Measurements from ENCODE around the gene TPRX1. TPM values are rescaled to one million over a fixed set of nuclear protein-coding genes. Genes with fewer than 3 reads are reported as not detected.
"Not testable (repeated sequence)": the region's sequence is repeated elsewhere in the genome, so short reads cannot be mapped to it uniquely, and the experiment has no call there.

TPRX1 gene
- total RNA-seq, 2 donors from 2014 or later: not detected

GRCh38 chr19:47777245-47778048 is 26.9 kb downstream of the TPRX1 start:
- peak; percentile 59 to 62 for DNase-seq
- intact Hi-C loops (cut with DNase I, micrococcal nuclease): not testable (repeated sequence)
- ATAC-seq: peak; percentile 58

DNA sequence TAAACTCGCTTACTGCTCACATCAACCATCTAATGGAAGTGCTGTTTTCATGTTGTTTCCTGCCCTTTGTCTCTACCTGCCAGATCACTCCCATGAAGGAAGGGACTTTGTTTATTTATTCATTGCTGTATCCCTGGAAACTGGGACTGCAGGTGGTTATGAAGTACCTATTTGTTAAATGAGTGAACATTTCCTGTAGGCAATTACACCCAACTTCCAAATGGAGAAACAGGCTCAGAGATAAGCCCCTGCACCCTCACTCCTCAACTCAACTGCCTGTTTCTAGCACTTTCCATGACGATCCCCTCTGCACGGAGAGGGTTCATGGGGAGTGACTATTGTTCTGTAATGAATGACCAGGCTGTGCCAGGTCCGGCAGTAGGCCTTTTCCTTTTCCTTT is 27.8 kb downstream of the TPRX1 start:
- intact Hi-C loops (cut with DNase I, micrococcal nuclease): no loop called here
- ATAC-seq: peak; percentile 66
- no peak for DNase-seq

GRCh38 chr19:47771291-47771690 is 33.1 kb downstream of the TPRX1 start:
- ATAC-seq; intact Hi-C loops (cut with DNase I, micrococcal nuclease); DNase-seq: not testable (repeated sequence)

DNA sequence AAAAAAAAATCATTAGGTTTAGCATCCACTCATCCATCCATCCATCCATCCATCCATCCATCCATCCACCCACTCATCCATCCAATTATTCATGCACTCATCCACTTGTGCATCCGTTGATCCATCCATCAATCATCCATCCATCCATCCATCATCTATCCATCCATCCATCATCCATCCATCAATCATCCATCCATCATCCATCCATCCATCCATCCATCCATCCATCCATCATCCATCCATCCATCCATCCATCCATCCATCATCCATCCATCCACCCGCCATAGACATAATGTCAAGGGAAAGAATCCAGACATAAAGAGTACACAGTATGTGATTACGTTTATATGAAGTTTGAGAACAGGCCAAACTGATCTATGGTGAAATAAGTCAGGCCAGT is 34.8 kb downstream of the TPRX1 start:
- DNase-seq (no peak), ATAC-seq (no peak)
- intact Hi-C loops (cut with DNase I, micrococcal nuclease): no loop called here

DNA sequence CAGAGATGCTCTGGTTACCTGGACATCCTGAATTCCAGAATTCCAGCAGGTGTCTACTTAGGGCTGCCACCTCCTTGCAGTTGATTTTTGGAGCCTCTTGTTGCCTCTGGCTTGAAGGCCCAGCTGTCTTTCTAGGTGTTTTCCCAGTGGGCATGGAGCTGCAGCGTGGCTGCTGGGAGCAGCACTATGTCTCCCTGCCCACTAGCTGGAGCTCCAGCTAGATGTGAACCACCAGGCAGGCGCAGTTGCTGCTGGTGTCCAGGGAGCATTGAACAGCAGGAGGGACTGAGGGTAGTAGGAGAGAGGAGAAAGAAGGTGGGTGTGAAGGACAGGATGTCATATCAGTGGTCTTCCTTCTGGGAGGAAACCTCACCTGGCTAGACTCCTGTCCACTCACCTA is 35.7 kb downstream of the TPRX1 start:
- ATAC-seq (no peak), DNase-seq (no peak)
- intact Hi-C loops (cut with DNase I, micrococcal nuclease): no loop called here

- no peak for DNase-seq
- no peak for ATAC-seq
- intact Hi-C loops (cut with DNase I, micrococcal nuclease): no loop called here
Observed at GRCh38 chr19:47767349-47767748, 37.0 kb downstream of the TPRX1 start.

GRCh38 chr19:47766670-47767069 is 37.7 kb downstream of the TPRX1 start:
- ATAC-seq: no peak
- intact Hi-C loops (cut with DNase I, micrococcal nuclease): no loop called here
- no peak for DNase-seq

GRCh38 chr19:47766359-47766620 is 38.1 kb downstream of the TPRX1 start:
- no peak for ATAC-seq
- intact Hi-C loops (cut with DNase I, micrococcal nuclease): no loop called here
- DNase-seq: no peak

DNA sequence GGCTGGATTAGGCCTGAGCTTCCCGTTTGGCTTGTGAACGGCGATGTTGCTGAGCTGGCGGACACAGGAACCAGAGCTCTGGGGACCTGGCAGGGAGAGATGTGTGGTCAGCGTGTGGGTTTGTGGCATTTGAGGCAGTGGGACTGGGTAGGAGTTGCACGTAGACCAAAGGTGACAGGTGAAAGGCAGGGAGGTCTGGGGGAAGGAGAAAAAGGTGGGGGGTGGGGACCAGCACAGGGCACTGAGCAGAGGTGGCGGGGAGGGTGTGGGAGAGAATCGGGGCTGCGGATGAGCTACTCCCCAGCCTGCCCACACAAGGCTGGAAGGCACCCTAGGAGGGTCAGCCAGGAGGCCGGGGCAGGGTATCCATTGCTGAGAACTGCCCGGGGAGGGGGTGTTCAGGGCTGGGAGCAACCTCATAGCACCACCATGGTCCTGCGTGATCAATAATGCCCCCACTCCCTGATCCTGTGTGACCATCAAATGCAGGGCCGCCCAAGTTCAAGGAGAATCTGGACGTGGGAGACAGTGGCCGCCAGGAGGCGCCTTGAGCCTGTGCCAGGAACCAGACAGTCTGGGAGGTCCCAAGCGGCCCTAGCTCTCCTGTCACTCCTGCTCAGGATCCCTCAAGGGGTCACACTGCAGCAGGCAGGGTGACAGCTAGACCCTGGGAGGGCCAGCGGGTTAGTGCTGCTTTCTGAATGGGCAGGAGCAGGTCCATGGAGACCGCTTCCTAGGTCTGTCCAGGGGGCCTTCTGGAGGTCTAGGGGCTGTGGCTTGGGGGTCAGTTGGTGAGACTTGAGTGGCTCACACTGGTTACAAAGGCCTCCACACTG is 38.6 kb downstream of the TPRX1 start:
- DNase-seq (peak in 1 of 2 donors; percentile 83), ATAC-seq (peak; percentile 63)
- intact Hi-C loops (cut with DNase I, micrococcal nuclease): no loop called here

DNA sequence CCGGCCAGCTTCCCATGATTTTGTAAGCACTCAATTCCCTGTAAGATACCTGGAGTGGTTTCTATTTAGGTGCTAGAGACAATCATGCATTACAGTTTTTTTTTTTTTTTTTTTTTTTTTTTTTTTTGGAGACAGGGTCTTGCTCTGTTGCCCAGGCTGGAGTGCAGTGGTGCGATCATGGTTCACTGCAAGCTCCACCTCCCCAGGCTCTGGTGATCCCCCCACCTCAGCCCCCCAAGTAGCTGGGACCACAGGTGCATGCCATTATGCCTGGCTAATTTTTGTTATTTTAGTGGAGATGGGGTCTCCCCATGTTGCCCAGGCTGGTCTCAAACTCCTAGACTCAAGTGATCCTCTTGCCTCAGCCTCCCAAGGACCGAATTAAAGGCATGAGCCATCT is 39.6 kb downstream of the TPRX1 start:
- intact Hi-C loops (cut with DNase I, micrococcal nuclease); DNase-seq; ATAC-seq: not testable (repeated sequence)

DNA sequence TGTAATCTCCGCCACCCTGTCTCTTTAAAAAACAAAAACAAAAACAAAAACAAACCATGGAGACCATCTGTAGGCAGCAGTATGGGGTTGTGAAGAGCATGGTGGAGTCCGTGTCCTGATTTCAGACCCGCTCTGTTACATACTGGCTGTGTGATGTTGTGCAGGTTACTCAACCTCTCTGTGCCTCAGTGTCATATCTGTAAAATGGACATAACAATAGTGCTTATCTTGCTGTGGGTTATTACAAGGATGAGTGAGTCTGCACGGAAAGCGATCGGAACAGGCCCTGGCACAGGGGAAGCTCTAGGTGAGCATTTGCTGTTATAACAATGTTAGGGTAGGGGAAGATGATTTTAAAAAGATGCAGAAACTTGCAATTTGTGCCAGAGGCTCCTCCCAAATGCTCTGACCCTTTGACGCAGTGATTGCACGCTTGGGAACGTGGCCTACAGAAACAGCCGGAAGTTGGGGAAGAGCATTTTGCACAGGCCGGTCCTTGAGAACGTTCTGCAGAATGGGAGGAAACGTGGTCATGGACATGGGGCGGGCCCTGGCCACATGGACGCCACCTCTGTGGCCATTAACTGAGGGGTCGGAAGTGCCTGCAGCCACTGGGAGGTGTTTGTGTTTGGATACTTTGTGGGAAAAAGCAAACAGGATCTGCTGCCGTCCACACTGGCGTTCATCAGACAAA is 41.6 kb downstream of the TPRX1 start:
- ATAC-seq (no peak), DNase-seq (no peak)
- intact Hi-C loops (cut with DNase I, micrococcal nuclease): no loop called here

DNA sequence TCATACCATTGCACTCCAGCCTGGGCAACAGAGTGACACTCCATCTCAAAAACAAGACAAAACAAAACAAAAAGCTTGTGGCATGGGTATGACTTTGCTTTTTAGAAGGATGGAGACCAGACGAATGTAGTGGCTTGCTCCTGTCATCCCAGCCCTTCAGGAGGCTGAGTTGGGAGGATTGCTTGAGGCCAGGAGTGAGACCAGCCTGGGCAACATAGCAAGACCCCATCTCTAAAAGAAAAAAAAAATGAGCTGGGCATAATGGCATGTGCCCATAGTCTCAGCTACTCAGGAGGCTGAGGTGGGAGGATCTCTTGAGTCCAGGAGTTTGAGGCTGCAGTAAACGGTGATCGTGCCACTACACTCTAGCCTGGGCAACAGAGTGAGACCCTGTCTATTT is 42.2 kb downstream of the TPRX1 start:
- no peak for DNase-seq
- no peak for ATAC-seq
- intact Hi-C loops (cut with DNase I, micrococcal nuclease): no loop called here

DNA sequence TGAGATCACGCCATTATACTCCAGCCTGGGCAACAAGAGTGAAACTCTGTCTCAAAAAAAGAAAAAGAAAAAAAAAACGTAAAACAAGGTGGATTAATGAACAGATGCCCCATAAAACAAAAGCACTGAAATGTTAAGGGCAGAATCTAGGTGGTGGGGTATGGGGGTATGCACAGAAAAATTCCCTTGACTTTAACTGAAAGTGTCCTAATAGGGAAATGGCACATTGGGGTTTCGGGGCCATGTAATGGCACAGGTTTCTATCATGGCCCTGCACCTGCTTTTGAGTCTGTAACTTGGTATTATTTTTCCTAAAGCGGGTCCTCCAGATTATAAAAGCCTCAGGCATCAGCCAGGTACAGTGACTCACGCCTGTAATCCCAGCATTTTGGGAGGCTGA is 42.8 kb downstream of the TPRX1 start:
- ATAC-seq (no peak), DNase-seq (no peak)
- intact Hi-C loops (cut with DNase I, micrococcal nuclease): no loop called here

GRCh38 chr19:47760632-47760999 is 43.7 kb downstream of the TPRX1 start:
- intact Hi-C loops (cut with DNase I, micrococcal nuclease): no loop called here
- ATAC-seq: no peak
- no peak for DNase-seq

DNA sequence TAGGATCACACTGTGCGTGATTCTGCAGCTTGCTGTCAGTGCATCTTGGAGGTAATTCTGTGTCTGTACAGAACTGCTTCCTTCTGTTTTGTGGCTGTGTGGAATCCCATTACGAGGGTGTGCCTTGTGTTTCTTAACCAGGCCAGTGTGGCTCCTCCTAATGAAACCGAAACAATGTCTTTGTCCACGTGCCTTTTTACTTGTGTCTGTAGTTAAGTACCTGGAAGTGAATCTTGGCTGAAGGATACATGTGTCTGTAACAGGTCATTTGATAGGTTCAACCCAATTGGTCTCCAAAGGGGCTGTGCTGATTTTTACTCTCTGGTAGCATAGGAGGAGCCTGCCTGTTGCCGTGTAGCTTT is 45.9 kb downstream of the TPRX1 start:
- intact Hi-C loops (cut with DNase I, micrococcal nuclease): no loop called here
- DNase-seq (no peak), ATAC-seq (peak; percentile 78)

DNA sequence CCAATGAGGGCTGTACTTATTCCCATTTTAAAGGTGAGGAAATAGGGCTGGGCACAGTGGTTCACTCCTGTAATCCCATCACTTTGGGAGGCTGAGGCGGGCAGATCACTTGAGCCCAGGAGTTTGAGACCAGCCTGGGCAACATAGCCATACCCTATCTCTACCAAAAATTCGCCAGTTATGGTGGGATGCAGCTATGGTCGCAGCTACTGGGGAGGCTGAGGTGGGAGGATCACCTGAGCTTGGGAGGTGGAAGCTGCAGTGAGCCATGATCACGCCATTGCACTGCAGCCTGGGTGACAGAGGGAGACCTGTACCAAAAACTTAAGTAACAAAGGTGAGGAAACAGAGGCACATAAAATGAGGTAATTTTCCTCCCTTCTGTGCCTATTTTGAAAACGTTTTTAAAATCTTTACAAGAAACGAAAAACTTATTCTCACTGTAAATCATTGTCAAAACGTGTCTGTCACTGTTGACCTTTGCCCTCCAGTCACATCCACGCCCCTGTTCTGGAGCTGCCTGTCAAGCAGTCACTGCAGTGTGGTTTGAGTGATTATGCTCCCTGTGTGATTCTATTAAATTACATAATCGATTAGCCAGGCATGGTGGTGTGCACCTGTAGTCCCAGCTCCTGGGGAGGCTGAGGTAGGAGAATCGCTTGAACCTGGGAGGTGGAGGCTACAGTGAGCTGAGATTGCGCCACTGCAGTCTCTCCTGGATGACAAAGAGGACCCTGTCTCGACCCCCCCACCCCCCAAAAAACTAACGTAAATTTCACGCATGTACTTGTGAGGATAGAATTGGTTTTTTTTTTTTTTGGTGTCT is 46.5 kb downstream of the TPRX1 start:
- intact Hi-C loops (cut with DNase I, micrococcal nuclease): no loop called here
- DNase-seq (no peak), ATAC-seq (peak; percentile 76)

GRCh38 chr19:47756953-47757608 is 47.3 kb downstream of the TPRX1 start:
- DNase-seq: peak; percentile 58 to 82
- intact Hi-C loops (cut with DNase I, micrococcal nuclease): no loop called here
- peak; percentile 72 for ATAC-seq

GRCh38 chr19:47756627-47756929 is 47.8 kb downstream of the TPRX1 start:
- ATAC-seq: no peak
- intact Hi-C loops (cut with DNase I, micrococcal nuclease): no loop called here
- no peak for DNase-seq
